ENCODE data around the gene NUDT8.
A peak's percentile ranks its signal among the peaks of the same experiment; 100 is the strongest.

NUDT8 gene

GRCh38 chr11:67670316-67671210 lies 40.8 kb upstream of the NUDT8 start:
- DNase-seq (ENCODE audit: low read depth) = no peak
- no peak for TF ChIP-seq CTCF (IDR thresholded peaks at IDR 0.05; ENCODE audit: insufficient read depth, low read depth, low read length, missing control alignments)
- no peak overlapping the region for H3K4me3 ChIP-seq (ENCODE audit: low read length)

GRCh38 chr11:67668192-67668551 lies 38.4 kb upstream of the NUDT8 start:
- no peak for DNase-seq (ENCODE audit: low read depth)
- TF ChIP-seq CTCF (IDR thresholded peaks at IDR 0.05; ENCODE audit: insufficient read depth, low read depth, low read length, missing control alignments) = no peak

GRCh38 chr11:67667490-67668191 lies 37.9 kb upstream of the NUDT8 start:
- DNase-seq (ENCODE audit: low read depth) = no peak
- H3K4me3 ChIP-seq (ENCODE audit: low read length) = no peak overlapping the region
- TF ChIP-seq CTCF (IDR thresholded peaks at IDR 0.05; ENCODE audit: insufficient read depth, low read depth, low read length, missing control alignments) = no peak

More at GRCh38 chr11:67668192-67668551, 38.4 kb upstream of the NUDT8 start:
- H3K4me3 ChIP-seq (ENCODE audit: low read length) = no peak overlapping the region

GRCh38 chr11:67666676-67667489 lies 37.1 kb upstream of the NUDT8 start:
- no peak for TF ChIP-seq CTCF (IDR thresholded peaks at IDR 0.05; ENCODE audit: insufficient read depth, low read depth, low read length, missing control alignments)
- no peak overlapping the region for H3K4me3 ChIP-seq (ENCODE audit: low read length)

GRCh38 chr11:67666303-67666645 lies 36.5 kb upstream of the NUDT8 start:
- no peak overlapping the region for H3K4me3 ChIP-seq (ENCODE audit: low read length)
- no peak for DNase-seq (ENCODE audit: low read depth)
- TF ChIP-seq CTCF (IDR thresholded peaks at IDR 0.05; ENCODE audit: insufficient read depth, low read depth, low read length, missing control alignments) = no peak

More at GRCh38 chr11:67666676-67667489, 37.1 kb upstream of the NUDT8 start:
- no peak for DNase-seq (ENCODE audit: low read depth)

GRCh38 chr11:67665541-67666302 lies 36.0 kb upstream of the NUDT8 start:
- H3K4me3 ChIP-seq (ENCODE audit: low read length) = no peak overlapping the region
- DNase-seq (ENCODE audit: low read depth) = peak; percentile 14
- TF ChIP-seq CTCF (IDR thresholded peaks at IDR 0.05; ENCODE audit: insufficient read depth, low read depth, low read length, missing control alignments) = peak; percentile 31

Data from epithelial cell of esophagus (primary cell).